Nephron (organoid): ENCODE results near the gene SNAP23.

ENCODE experiments used
- H3K27ac Mint-ChIP-seq, 3 experiments: 2 replicates each; pipeline ENCODE4 v1.8.0; 2020; ENCODE audit warnings: mixed read lengths in 3 of 3, mild to moderate bottlenecking in 2 of 3, moderate library complexity in 1 of 3
- H3K27me3 Mint-ChIP-seq: 2 replicates; pipeline ENCODE4 v1.8.0; 2021; ENCODE audit warnings: low read depth, mild to moderate bottlenecking, moderate library complexity, mixed read lengths
- H3K36me3 Mint-ChIP-seq: 2 replicates; pipeline ENCODE4 v1.8.0; 2020; ENCODE audit warnings: low read depth, mixed read lengths
- H3K4me1 Mint-ChIP-seq: 2 replicates; pipeline ENCODE4 v1.8.0; 2020; ENCODE audit warnings: mixed read lengths
- H3K4me3 Mint-ChIP-seq, 3 experiments: 2 replicates each; pipeline ENCODE4 v1.8.0; 2020; ENCODE audit warnings: mild to moderate bottlenecking in 3 of 3, mixed read lengths in 3 of 3, moderate library complexity in 2 of 3
- H3K9me3 Mint-ChIP-seq: 2 replicates; pipeline ENCODE4 v1.8.0; 2020; ENCODE audit warnings: mixed read lengths
- TF ChIP-seq, protein P1 (sequence below), 3 experiments: fragments of 200-600 bp; sonication (generic); IDR thresholded peaks; one replicate each; pipeline ENCODE4 v1.5.0; 2021; ENCODE audit warnings: antibody characterized with exemption in 3 of 3; ENCODE audit not compliant: unreplicated experiment in 3 of 3

SNAP23 gene

DNA sequence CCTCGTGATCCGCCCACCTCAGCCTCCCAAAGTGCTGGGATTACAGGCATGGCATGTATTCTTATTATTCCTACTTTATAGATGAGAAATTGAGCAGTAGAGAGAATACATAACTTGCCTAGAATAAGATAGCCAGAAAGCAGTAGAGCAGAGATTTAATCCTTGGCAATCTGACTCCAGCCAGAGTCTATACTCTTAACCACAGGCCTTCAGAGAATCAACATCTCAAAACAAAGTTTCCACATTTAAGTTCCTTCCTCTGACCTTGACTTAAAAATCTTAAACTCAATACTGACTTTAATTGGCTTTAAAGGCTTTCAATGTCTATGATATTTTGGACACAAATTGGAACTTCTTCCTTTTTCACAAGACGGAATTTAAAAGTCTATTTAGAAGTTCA lies 41.6 kb upstream of the SNAP23 start:
- Mint-ChIP-seq H3K36me3 (peaks cover 45% of the 10 kb centered on the region), H3K27ac (no peak overlapping the region), H3K27me3 (no peaks in the 10 kb centered on the region), H3K4me3 (peak overlapping the region in 2 of 3 experiments; percentile 60 to 81), H3K9me3 (peaks cover 14% of the 10 kb centered on the region), H3K4me1 (peaks cover 54% of the 10 kb centered on the region)
- TF ChIP-seq, protein P1, sequence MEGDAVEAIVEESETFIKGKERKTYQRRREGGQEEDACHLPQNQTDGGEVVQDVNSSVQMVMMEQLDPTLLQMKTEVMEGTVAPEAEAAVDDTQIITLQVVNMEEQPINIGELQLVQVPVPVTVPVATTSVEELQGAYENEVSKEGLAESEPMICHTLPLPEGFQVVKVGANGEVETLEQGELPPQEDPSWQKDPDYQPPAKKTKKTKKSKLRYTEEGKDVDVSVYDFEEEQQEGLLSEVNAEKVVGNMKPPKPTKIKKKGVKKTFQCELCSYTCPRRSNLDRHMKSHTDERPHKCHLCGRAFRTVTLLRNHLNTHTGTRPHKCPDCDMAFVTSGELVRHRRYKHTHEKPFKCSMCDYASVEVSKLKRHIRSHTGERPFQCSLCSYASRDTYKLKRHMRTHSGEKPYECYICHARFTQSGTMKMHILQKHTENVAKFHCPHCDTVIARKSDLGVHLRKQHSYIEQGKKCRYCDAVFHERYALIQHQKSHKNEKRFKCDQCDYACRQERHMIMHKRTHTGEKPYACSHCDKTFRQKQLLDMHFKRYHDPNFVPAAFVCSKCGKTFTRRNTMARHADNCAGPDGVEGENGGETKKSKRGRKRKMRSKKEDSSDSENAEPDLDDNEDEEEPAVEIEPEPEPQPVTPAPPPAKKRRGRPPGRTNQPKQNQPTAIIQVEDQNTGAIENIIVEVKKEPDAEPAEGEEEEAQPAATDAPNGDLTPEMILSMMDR (IDR thresholded peaks at IDR 0.05; ENCODE audit: unreplicated experiment in 3 of 3) = no peak

DNA sequence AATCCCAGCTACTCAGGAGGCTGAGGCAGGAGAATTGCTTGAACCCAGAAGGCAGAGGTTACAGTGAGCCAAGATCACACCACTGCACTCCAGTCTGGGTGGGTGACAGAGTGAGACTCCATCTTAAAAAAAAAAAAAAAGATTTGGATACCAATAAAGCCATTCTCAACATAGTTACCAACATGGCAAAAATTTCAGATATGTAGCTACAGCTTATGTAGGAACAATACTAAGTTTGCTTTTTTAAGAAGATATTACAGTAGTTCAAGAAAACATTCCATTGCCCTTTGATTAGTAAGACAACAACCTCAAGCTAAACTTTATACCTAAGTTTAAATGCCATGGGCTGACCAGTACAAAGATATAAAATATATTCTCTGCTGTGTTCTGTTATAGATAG lies 38.9 kb upstream of the SNAP23 start:
- H3K27ac Mint-ChIP-seq = peak overlapping the region; percentile 100
- peaks cover 42% of the 10 kb centered on the region for H3K4me1 Mint-ChIP-seq
- peaks cover 21% of the 10 kb centered on the region for H3K36me3 Mint-ChIP-seq
- no peaks in the 10 kb centered on the region for H3K9me3 Mint-ChIP-seq
- TF ChIP-seq, protein P1 (IDR thresholded peaks at IDR 0.05; ENCODE audit: unreplicated experiment in 3 of 3) = no peak
- no peaks in the 10 kb centered on the region for H3K27me3 Mint-ChIP-seq
- H3K4me3 Mint-ChIP-seq = peak overlapping the region; percentile 76 to 91 (median 89)

DNA sequence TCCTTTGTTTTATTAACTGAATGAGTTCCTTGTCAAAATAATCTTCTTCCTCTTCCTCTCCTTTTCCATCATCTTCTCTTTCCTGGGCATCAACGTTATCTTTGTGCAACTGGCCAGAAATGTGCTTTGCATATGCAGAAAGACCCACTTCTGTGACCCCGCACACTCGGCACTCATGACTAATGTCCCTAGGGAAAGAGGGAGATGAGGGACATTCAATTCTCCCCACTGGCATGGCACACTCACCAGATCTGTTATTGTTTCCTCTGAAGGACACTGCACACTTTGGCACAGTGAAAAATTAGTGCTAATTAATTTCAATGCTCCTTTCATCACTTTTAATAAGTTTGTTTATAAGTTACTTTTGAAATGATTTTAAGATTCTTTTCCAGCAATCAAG lies 38.5 kb upstream of the SNAP23 start:
- peak overlapping the region; percentile 100 for H3K27ac Mint-ChIP-seq
- TF ChIP-seq, protein P1 (IDR thresholded peaks at IDR 0.05; ENCODE audit: unreplicated experiment in 3 of 3) = no peak
- no peaks in the 10 kb centered on the region for H3K27me3 Mint-ChIP-seq
- peak overlapping the region; percentile 76 to 91 (median 89) for H3K4me3 Mint-ChIP-seq
- H3K9me3 Mint-ChIP-seq = no peaks in the 10 kb centered on the region
- H3K36me3 Mint-ChIP-seq = peaks cover 17% of the 10 kb centered on the region
- peaks cover 39% of the 10 kb centered on the region for H3K4me1 Mint-ChIP-seq

DNA sequence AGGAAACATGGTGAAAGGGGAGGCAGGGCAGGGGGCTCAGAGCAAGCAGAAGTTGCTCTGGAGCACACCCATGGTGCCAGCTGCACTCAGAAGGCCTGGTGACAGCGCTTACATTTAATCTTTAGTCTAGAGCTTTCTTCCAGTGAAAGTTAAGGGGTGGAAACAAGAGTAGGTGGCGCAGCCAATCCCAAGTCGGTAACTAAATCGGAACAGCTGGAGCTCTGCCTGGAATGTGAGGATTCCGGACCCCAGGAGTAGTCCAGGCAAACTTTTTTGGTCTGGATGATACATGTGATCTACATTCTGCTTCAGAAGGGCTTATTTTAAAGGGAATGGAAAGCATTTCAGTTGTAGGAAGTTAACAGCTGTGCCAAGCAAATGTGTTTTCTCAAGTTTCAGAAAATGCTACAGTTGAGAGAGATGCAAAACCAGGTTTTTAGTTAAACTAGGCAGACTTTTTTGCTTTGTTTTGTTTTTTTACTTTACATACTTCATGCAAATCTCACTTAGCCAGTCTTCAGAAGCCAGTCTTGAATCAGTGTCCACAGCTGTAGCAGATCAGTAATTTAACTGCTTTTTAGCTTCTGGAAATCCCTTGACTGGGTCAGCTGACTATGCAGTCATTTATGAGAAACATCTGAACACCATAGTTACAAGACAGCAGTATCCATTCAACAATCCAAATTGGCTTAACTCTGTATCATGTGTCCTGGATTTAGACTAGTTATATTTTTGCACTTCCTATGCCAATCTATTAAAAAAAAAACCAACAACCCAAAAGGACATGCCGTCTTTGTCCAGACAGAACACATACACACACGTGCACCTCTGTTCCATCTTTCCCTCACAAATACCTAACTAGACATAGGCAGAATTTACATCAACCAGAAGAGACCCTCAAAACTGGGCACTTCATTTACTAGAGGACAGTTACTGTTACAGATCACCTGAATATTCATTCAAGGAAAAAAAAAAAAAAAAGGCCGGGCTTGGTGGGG lies 37.7 kb upstream of the SNAP23 start:
- Mint-ChIP-seq H3K27me3 (no peaks in the 10 kb centered on the region), H3K9me3 (no peaks in the 10 kb centered on the region), H3K4me1 (peaks cover 39% of the 10 kb centered on the region), H3K27ac (peak overlapping the region; percentile 100), H3K36me3 (peaks cover 14% of the 10 kb centered on the region), H3K4me3 (peak overlapping the region; percentile 76 to 91 (median 89))
- TF ChIP-seq, protein P1 (IDR thresholded peaks at IDR 0.05; ENCODE audit: unreplicated experiment in 3 of 3) = no peak

DNA sequence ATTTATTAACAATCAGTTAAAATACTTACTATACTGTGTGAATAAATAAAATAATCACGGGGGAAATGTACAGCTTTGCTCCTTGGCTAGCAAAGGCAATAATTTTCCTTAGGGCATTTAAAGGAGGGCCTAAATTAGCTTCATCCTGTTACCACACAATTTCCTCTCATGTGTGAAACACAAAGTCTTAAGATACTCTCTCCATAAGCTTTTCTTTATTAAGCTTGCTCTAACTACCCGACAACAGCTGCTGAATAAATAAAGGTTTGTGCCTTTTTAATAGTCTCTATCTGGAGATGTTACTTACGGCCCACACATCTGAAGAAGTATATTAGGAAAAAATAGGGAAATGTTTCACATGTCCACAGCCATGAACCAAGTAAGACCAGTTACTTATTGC lies 34.2 kb upstream of the SNAP23 start:
- TF ChIP-seq, protein P1 (IDR thresholded peaks at IDR 0.05; ENCODE audit: unreplicated experiment in 3 of 3) = no peak
- Mint-ChIP-seq H3K36me3 (peaks cover 17% of the 10 kb centered on the region), H3K27me3 (no peaks in the 10 kb centered on the region), H3K9me3 (no peaks in the 10 kb centered on the region), H3K27ac (peak overlapping the region; percentile 81 to 88 (median 88)), H3K4me3 (no peak overlapping the region), H3K4me1 (peaks cover 33% of the 10 kb centered on the region)
